Measurements from ENCODE around the gene PARVA.

GRCh38 chr11:12464303-12464702 lies 86.9 kb downstream of the PARVA start:
- TF ChIP-seq CTCF (IDR thresholded peaks at IDR 0.05; ENCODE audit: insufficient read depth, low read depth, low read length) (no peak), EZH2 (IDR thresholded peaks at IDR 0.05; ENCODE audit: insufficient read depth, low read length) (no peak)

Measured in astrocyte (in vitro differentiated cells and primary cell).